AG04450 (cell line): ENCODE data around the gene ZC3H14. TPM values are rescaled to one million over a fixed set of nuclear protein-coding genes. Genes with fewer than 3 reads are reported as not detected.

ENCODE experiments used
- CTCF ChIA-PET: fragments of 300-600, 350-600 bp; formaldehyde crosslinking; extraction: SDS; loops from one replicate; lab custom pipeline; 2022; ENCODE audit warnings: antibody characterized with exemption, inconsistent platforms; lab: Charles Lee
- POLR2A ChIA-PET: fragments of 350-600 bp; formaldehyde crosslinking; extraction: SDS; loops from one replicate; lab custom pipeline; 2021; ENCODE audit warnings: antibody characterized with exemption, inconsistent platforms; lab: Yijun Ruan, JAX
- DNase-seq: peaks from one replicate; pipeline ENCODE4 v3.0.0-alpha.2; 2011; ENCODE audit warnings: low read depth, low spot score
- H3K27ac ChIP-seq: one replicate; pipeline ENCODE4 v1.5.1; 2012; ENCODE audit warnings: low read depth, low read length, control low read depth
- H3K27me3 ChIP-seq: one replicate; pipeline ENCODE4 v1.6.0; 2012; ENCODE audit warnings: low read length; ENCODE audit not compliant: control insufficient read depth, insufficient read depth
- H3K4me3 ChIP-seq: 2 replicates; pipeline ENCODE4 v1.5.1; 2011; ENCODE audit warnings: mild to moderate bottlenecking, low read depth, low read length, control low read depth
- H3K9me3 ChIP-seq: 2 replicates; pipeline ENCODE4 v1.5.1; 2012; ENCODE audit warnings: low read length; ENCODE audit not compliant: control insufficient read depth, insufficient read depth
- CTCF ChIP-seq: IDR thresholded peaks from 2 replicates; pipeline ENCODE4 v1.5.1; 2011; ENCODE audit warnings: low read depth, low read length, control low read depth, inconsistent platforms
- polyA plus RNA-seq: library from polyadenylated mRNA; depleted of rRNA; stranded (reverse); fragments of >200 nt; gene quantifications from 2 replicates; pipeline ENCODE4 v1.2.3, GENCODE V29; 2011

The ZC3H14 gene
- polyA plus RNA-seq, 1 experiment = 102 TPM

- no peak for DNase-seq
- no peak for TF ChIP-seq CTCF
- H3K27ac ChIP-seq = no peak overlapping the region
- no peaks in the 10 kb centered on the region for H3K27me3 ChIP-seq
- ChIA-PET CTCF (interaction anchor here (0.6 kb wide), 1 partner anchor 575 kb away, joined by 3 read pairs; no protein-coding TSS in a partner anchor), POLR2A (no interaction called here)
- no peak overlapping the region for H3K4me3 ChIP-seq
- no peaks in the 10 kb centered on the region for H3K9me3 ChIP-seq
These were observed 50.1 kb downstream of the ZC3H14 start for GRCh38 chr14:88612981-88613380.

GRCh38 chr14:88613552-88614010 lies 50.7 kb downstream of the ZC3H14 start:
- no peak for TF ChIP-seq CTCF
- CTCF ChIA-PET = interaction anchor here (0.5 kb wide), 1 partner anchor 847 kb away, joined by 3 read pairs; no protein-coding TSS in a partner anchor
- no peak overlapping the region for H3K4me3 ChIP-seq
- peak overlapping the region; percentile 12 for H3K27ac ChIP-seq
- DNase-seq = no peak
- no peaks in the 10 kb centered on the region for H3K27me3 ChIP-seq
- no peaks in the 10 kb centered on the region for H3K9me3 ChIP-seq
- POLR2A ChIA-PET = no interaction called here

- H3K27ac ChIP-seq = peak overlapping the region; percentile 12
- CTCF ChIA-PET = no interaction called here
- POLR2A ChIA-PET = no interaction called here
These were observed 51.5 kb downstream of the ZC3H14 start for GRCh38 chr14:88614218-88614907.

GRCh38 chr14:88616697-88617096 lies 53.9 kb downstream of the ZC3H14 start:
- TF ChIP-seq CTCF = no peak
- H3K27me3 ChIP-seq = no peaks in the 10 kb centered on the region
- H3K4me3 ChIP-seq = no peak overlapping the region
- H3K9me3 ChIP-seq = no peaks in the 10 kb centered on the region
- ChIA-PET POLR2A (no interaction called here), CTCF (interaction anchor here (0.8 kb wide), 1 partner anchor 51 kb away, joined by 3 read pairs; no protein-coding TSS in a partner anchor)
- no peak for DNase-seq
- no peak overlapping the region for H3K27ac ChIP-seq

More at GRCh38 chr14:88614218-88614907, 51.5 kb downstream of the ZC3H14 start:
- Histone ChIP-seq H3K9me3 (no peaks in the 10 kb centered on the region), H3K4me3 (no peak overlapping the region), H3K27me3 (no peaks in the 10 kb centered on the region)
- TF ChIP-seq CTCF = no peak
- peak; percentile 21 for DNase-seq

GRCh38 chr14:88617479-88617878 lies 54.6 kb downstream of the ZC3H14 start:
- ChIA-PET POLR2A (no interaction called here), CTCF (no interaction called here)
- Histone ChIP-seq H3K4me3 (no peak overlapping the region), H3K27me3 (no peaks in the 10 kb centered on the region), H3K9me3 (no peaks in the 10 kb centered on the region), H3K27ac (no peak overlapping the region)
- no peak for DNase-seq
- no peak for TF ChIP-seq CTCF
